Breast epithelium (tissue), 3 donors: Measurements from ENCODE around the gene CAPZA1.
A peak's percentile ranks its signal among the peaks of the same experiment; 100 is the strongest.

Experiments
- CTCF ChIP-seq, 3 donors: fragments of 450-650 bp; IDR thresholded peaks; one replicate each; pipeline ENCODE4 v1.5.1; 2016 to 2017; ENCODE audit warnings: antibody characterized with exemption in 3 of 3, mild to moderate bottlenecking in 3 of 3, moderate library complexity in 3 of 3
- POLR2A ChIP-seq: fragments of 450-650 bp; IDR thresholded peaks from one replicate; pipeline ENCODE4 v1.6.1; 2016; ENCODE audit warnings: antibody characterized with exemption, mild to moderate bottlenecking, moderate library complexity
- POLR2AphosphoS5 ChIP-seq, 3 donors: sonication (generic); formaldehyde crosslinking; IDR thresholded peaks; one replicate each; pipeline ENCODE4 v1.6.1; 2017; ENCODE audit warnings: antibody characterized with exemption in 3 of 3

- TF ChIP-seq POLR2A (no peak), CTCF (IDR thresholded peaks at IDR 0.05) (peak; percentile 94 to 96 (median 94)), POLR2AphosphoS5 (IDR thresholded peaks at IDR 0.05) (peak in 1 of 3 donors; percentile 59)
These were observed 96.6 kb downstream of the CAPZA1 start for GRCh38 chr1:112716133-112716720.
